Left lung (tissue), 10 donors: ENCODE results near the gene ITPRID1. TPM values are rescaled to one million over a fixed set of nuclear protein-coding genes. Genes with fewer than 3 reads are reported as not detected.

Experiments used
- ATAC-seq: fragments of 200-7000 bp; cut with Tn5 transposase; one replicate; pipeline ENCODE4 v1.9.1; 2020; ENCODE audit warnings: moderate library complexity
- DNase-seq, 4 donors: peaks; one replicate each; pipeline ENCODE4 v3.0.0-alpha.2; 2013 to 2020
- H3K27ac ChIP-seq, 2 donors: fragments of 200-600 bp; sonication (generic) in 1 of 2; one replicate each; pipeline versions ENCODE4 v1.5.0 to v1.8.0; 2020 to 2021
- H3K27me3 ChIP-seq, 2 donors: fragments of 200-600 bp; sonication (generic) in 1 of 2; one replicate each; pipeline versions ENCODE4 v1.5.0 to v1.8.0; 2020 to 2021
- H3K36me3 ChIP-seq, 2 donors: fragments of 200-600 bp; sonication (generic) in 1 of 2; one replicate each; pipeline versions ENCODE4 v1.5.0 to v1.8.0; 2020 to 2021
- H3K4me1 ChIP-seq, 2 donors: fragments of 200-600 bp; one replicate each; pipeline ENCODE4 v1.8.0; 2021
- H3K4me3 ChIP-seq, 2 donors: fragments of 200-600 bp; sonication (generic) in 1 of 2; one replicate each; pipeline versions ENCODE4 v1.5.0 to v1.8.0; 2020 to 2021; ENCODE audit warnings: mild to moderate bottlenecking in 1 of 2
- H3K9me3 ChIP-seq, 2 donors: fragments of 200-600 bp; sonication (generic) in 1 of 2; one replicate each; pipeline versions ENCODE4 v1.5.0 to v1.8.0; 2020 to 2021
- intact Hi-C, 2 donors: fragments of 100-400 bp; cut with DNase I; formaldehyde crosslinking; loops; one replicate each; pipeline versions ENCODE4 v1.11.2 to v1.14.2; 2022
- polyA plus RNA-seq, 6 donors: library from polyadenylated mRNA; unstranded; fragments of 120-200 nt; gene quantifications; one replicate each; pipeline ENCODE4 v1.2.1, GENCODE V29; 2013; ENCODE audit not compliant: insufficient read length in 6 of 6
- total RNA-seq, 2 donors: library from RNA; stranded (reverse); fragmentation: NEBNext Ultra II Directional; extraction: Animal tissue kit (Norgen Biotek cat#: 25700); gene quantifications; one replicate each; pipeline ENCODE4 v1.2.1, GENCODE V29; 2021
- TF ChIP-seq, protein P1 (sequence below), 2 donors: fragments of 200-600 bp; sonication (generic) in 1 of 2; IDR thresholded peaks; one replicate each; pipeline versions ENCODE4 v1.5.0 to v1.8.0; 2021; ENCODE audit warnings: antibody characterized with exemption in 2 of 2
- donor health status: DM: no; HTN: yes; CAD: no.
- donor health status: DM: no; HTN: no; CAD: no.

Gene ITPRID1
- total and polyA plus RNA-seq, 8 donors, result 0.04 to 0.60 (median 0.08) TPM; not detected in 4

GRCh38 chr7:31707089-31707488, 193.2 kb downstream of the ITPRID1 start:
- TF ChIP-seq, protein P1, sequence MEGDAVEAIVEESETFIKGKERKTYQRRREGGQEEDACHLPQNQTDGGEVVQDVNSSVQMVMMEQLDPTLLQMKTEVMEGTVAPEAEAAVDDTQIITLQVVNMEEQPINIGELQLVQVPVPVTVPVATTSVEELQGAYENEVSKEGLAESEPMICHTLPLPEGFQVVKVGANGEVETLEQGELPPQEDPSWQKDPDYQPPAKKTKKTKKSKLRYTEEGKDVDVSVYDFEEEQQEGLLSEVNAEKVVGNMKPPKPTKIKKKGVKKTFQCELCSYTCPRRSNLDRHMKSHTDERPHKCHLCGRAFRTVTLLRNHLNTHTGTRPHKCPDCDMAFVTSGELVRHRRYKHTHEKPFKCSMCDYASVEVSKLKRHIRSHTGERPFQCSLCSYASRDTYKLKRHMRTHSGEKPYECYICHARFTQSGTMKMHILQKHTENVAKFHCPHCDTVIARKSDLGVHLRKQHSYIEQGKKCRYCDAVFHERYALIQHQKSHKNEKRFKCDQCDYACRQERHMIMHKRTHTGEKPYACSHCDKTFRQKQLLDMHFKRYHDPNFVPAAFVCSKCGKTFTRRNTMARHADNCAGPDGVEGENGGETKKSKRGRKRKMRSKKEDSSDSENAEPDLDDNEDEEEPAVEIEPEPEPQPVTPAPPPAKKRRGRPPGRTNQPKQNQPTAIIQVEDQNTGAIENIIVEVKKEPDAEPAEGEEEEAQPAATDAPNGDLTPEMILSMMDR (IDR thresholded peaks at IDR 0.05), result no peak
- intact Hi-C loops, result no loop called here
- H3K27me3 ChIP-seq, result no peaks in the 10 kb centered on the region
- DNase-seq (no peak), ATAC-seq (no peak)
- H3K4me3 ChIP-seq, result no peak overlapping the region
- H3K27ac ChIP-seq, result no peak overlapping the region
- no peaks in the 10 kb centered on the region for H3K36me3 ChIP-seq
- no peaks in the 10 kb centered on the region for H3K9me3 ChIP-seq
- no peaks in the 10 kb centered on the region for H3K4me1 ChIP-seq

Other genes with a start within 250 kb of the ITPRID1 start
- gene NEUROD6, start 173.4 kb upstream of the ITPRID1 start, total RNA-seq, result not detected
- gene NEUROD6, start 173.4 kb upstream of the ITPRID1 start, polyA plus RNA-seq, result under 1 TPM in 2 of 6 donors, not detected in 4; 0.12 to 0.17 TPM
- gene PPP1R17, start 173.1 kb downstream of the ITPRID1 start, total RNA-seq, result not detected
- not detected for gene PPP1R17, start 173.1 kb downstream of the ITPRID1 start, polyA plus RNA-seq